T-helper 2 cell treated with Interferon-gamma antibody and Interleukin-4, amounts not matched to agents 100 ng/mL and 5 ng/mL, for 36 hours (primary cell): ENCODE results near the gene XCL2. TPM values are rescaled to one million over a fixed set of nuclear protein-coding genes. Genes with fewer than 3 reads are reported as not detected.

Experiments used
- total RNA-seq: library from RNA; stranded (reverse); gene quantifications from 2 replicates; pipeline ENCODE4 v1.2.3, GENCODE V29; 2022

The XCL2 gene
- total RNA-seq, 1 donor from 2014 or later: 1.9 TPM

Other genes with a start within 250 kb of the XCL2 start
- gene XCL1, start 32.6 kb upstream of the XCL2 start, total RNA-seq: 0.91 and 1.1 TPM in 2 replicates
- not detected in 2 replicates for gene DPT, start 185.2 kb upstream of the XCL2 start, total RNA-seq